NCI-H510A (cell line): ENCODE results near the gene TCHP.

Source experiments
- DNase-seq: peaks from one replicate; lab custom pipeline; 2025; lab: John Stamatoyannopoulos, UW

The TCHP gene

GRCh38 chr12:109961612-109962011 is 61.5 kb downstream of the TCHP start:
- DNase-seq = no peak

GRCh38 chr12:109962398-109962797 is 62.3 kb downstream of the TCHP start:
- DNase-seq = no peak

- no peak for DNase-seq
Measured at GRCh38 chr12:109963330-109963729, 63.3 kb downstream of the TCHP start.

GRCh38 chr12:109963743-109964429 is 63.8 kb downstream of the TCHP start:
- DNase-seq = no peak

- no peak for DNase-seq
Measured at GRCh38 chr12:109966546-109966945, 66.5 kb downstream of the TCHP start.

GRCh38 chr12:109967383-109968031 is 67.4 kb downstream of the TCHP start:
- DNase-seq = no peak
